Panc1 (cell line): Measurements from ENCODE around the gene ELMO1. TPM values are rescaled to one million over a fixed set of nuclear protein-coding genes. Genes with fewer than 3 reads are reported as not detected.

ENCODE experiments used
- ATAC-seq: fragments of 200-7000 bp; cut with Tn5 transposase; 2 replicates; pipeline ENCODE4 v1.9.1; 2020; ENCODE audit warnings: mild to moderate bottlenecking, moderate library complexity
- BruUV-seq: library from RNA; stranded (reverse); fragments of 400-500 nt; replicated peaks from 2 replicates; lab custom pipeline; 2021; lab: Mats Ljungman, UMichigan
- CTCF ChIA-PET: fragments of 300-600 bp; sonication (Branson Sonifier 250); formaldehyde crosslinking; loops from one replicate; lab custom pipeline; 2022; ENCODE audit warnings: antibody characterized with exemption; lab: Charles Lee
- POLR2A ChIA-PET: fragments of 300-600 bp; sonication (Branson Sonifier 250); formaldehyde crosslinking; loops from one replicate; lab custom pipeline; 2022; ENCODE audit warnings: antibody characterized with exemption; lab: Charles Lee
- DNase-seq: peaks from one replicate; pipeline ENCODE4 v3.0.0-alpha.2; 2010; ENCODE audit warnings: low read depth, low spot score
- H3K27ac ChIP-seq: 2 replicates; pipeline ENCODE4 v1.5.1; 2011; ENCODE audit warnings: mild to moderate bottlenecking, low read length, inconsistent platforms
- H3K27me3 ChIP-seq: fragments of 200-500 bp; sonication (Bioruptor generic); 2 replicates; pipeline ENCODE4 v1.6.0; 2014; ENCODE audit warnings: low read length, inconsistent platforms; ENCODE audit not compliant: control insufficient read depth, insufficient read depth
- H3K36me3 ChIP-seq: fragments of 200-500 bp; sonication (Bioruptor generic); 2 replicates; pipeline ENCODE4 v1.5.1; 2014; ENCODE audit warnings: inconsistent platforms, mild to moderate bottlenecking, low read length, moderate library complexity; ENCODE audit not compliant: control insufficient read depth, insufficient read depth
- H3K4me1 ChIP-seq: 2 replicates; pipeline ENCODE4 v1.5.1; 2011; ENCODE audit warnings: inconsistent platforms, mild to moderate bottlenecking, low read length, moderate library complexity; ENCODE audit not compliant: control insufficient read depth, insufficient read depth
- H3K4me3 ChIP-seq, 2 experiments: 2 replicates each; pipeline ENCODE4 v1.5.1; 2011 to 2012; ENCODE audit warnings: low read depth in 2 of 2, low read length in 2 of 2, mild to moderate bottlenecking in 2 of 2, inconsistent platforms in 1 of 2, moderate library complexity in 1 of 2
- H3K9me3 ChIP-seq: fragments of 200-500 bp; sonication (Bioruptor generic); 2 replicates; pipeline ENCODE4 v1.5.1; 2014; ENCODE audit warnings: low read depth, mild to moderate bottlenecking, inconsistent platforms, low read length, moderate library complexity; ENCODE audit not compliant: control insufficient read depth, insufficient read depth
- CTCF ChIP-seq: fragments of 450-650 bp; IDR thresholded peaks from 2 replicates; pipeline ENCODE4 v1.5.1; 2017; ENCODE audit warnings: mild to moderate bottlenecking
- POLR2AphosphoS5 ChIP-seq: IDR thresholded peaks from 2 replicates; pipeline ENCODE4 v1.6.1; 2012; ENCODE audit warnings: mild to moderate bottlenecking, low read depth, low read length, moderate library complexity
- REST ChIP-seq, 2 experiments: IDR thresholded peaks; 2 replicates each; pipeline ENCODE4 v1.6.1; 2011 to 2012; ENCODE audit warnings: low read depth in 2 of 2, control low read depth in 1 of 2, low read length in 1 of 2, mild to moderate bottlenecking in 1 of 2, moderate library complexity in 1 of 2; ENCODE audit not compliant: insufficient read depth in 1 of 2
- SIN3A ChIP-seq: IDR thresholded peaks from 2 replicates; pipeline ENCODE4 v1.6.1; 2012; ENCODE audit warnings: low read depth, mild to moderate bottlenecking, low read length, moderate library complexity, borderline replicate concordance; ENCODE audit not compliant: insufficient read depth
- TCF7L2 ChIP-seq: IDR thresholded peaks from 2 replicates; pipeline ENCODE4 v1.6.1; 2011; ENCODE audit warnings: mild to moderate bottlenecking, low read depth, low read length, inconsistent platforms
- in situ Hi-C: cut with HindIII; loops from 2 replicates; pipeline ENCODE4 v1.10.0; 2016; ENCODE audit warnings: low sequenced_read_pairs, low pct_unique_long_range_greater_than_20kb
- intact Hi-C: fragments of 100-400 bp; cut with micrococcal nuclease; formaldehyde crosslinking; loops from one replicate; pipeline ENCODE4 v1.10.0; 2022; ENCODE audit not compliant: unreplicated experiment
- total RNA-seq: library from RNA; stranded (reverse); gene quantifications from one replicate; pipeline ENCODE4 v1.2.1, GENCODE V29; 2021; ENCODE audit not compliant: unreplicated experiment

ELMO1 gene
- total RNA-seq, 1 experiment from 2014 or later = 0.80 TPM

- no peaks in the 10 kb centered on the region for H3K4me1 ChIP-seq
- ChIA-PET POLR2A (interaction anchor here (0.7 kb wide), 1 partner anchor 341 kb away, joined by 4 read pairs; no protein-coding TSS in a partner anchor), CTCF (no interaction called here)
- in situ Hi-C loops = no loop called here
- intact Hi-C loops = no loop called here
- no peak overlapping the region for H3K4me3 ChIP-seq
- no peak overlapping the region for H3K27ac ChIP-seq
- H3K9me3 ChIP-seq = no peaks in the 10 kb centered on the region
- ATAC-seq (no peak), DNase-seq (no peak)
- TF ChIP-seq REST (IDR thresholded peaks at IDR 0.05; ENCODE audit: insufficient read depth in 1 of 2, low read depth in 2 of 2, low read length in 1 of 2) (no peak), TCF7L2 (no peak)
- BruUV-seq = no TSS peak
- H3K36me3 ChIP-seq = no peaks in the 10 kb centered on the region
- no peaks in the 10 kb centered on the region for H3K27me3 ChIP-seq
These were observed 298.5 kb downstream of the ELMO1 start for GRCh38 chr7:37150180-37150579.

GRCh38 chr7:37149773-37150124, 298.9 kb downstream of the ELMO1 start:
- no peak for DNase-seq
- intact Hi-C loops = no loop called here
- in situ Hi-C loops = no loop called here
- Histone ChIP-seq H3K27ac (no peak overlapping the region), H3K36me3 (no peaks in the 10 kb centered on the region), H3K9me3 (no peaks in the 10 kb centered on the region), H3K4me3 (no peak overlapping the region), H3K4me1 (no peaks in the 10 kb centered on the region), H3K27me3 (no peaks in the 10 kb centered on the region)
- no peak for ATAC-seq
- ChIA-PET POLR2A (interaction anchor here (0.7 kb wide), 1 partner anchor 340 kb away, joined by 4 read pairs; no protein-coding TSS in a partner anchor), CTCF (no interaction called here)
- no peak for TF ChIP-seq POLR2AphosphoS5
- TF ChIP-seq REST (IDR thresholded peaks at IDR 0.05; ENCODE audit: insufficient read depth in 1 of 2, low read depth in 2 of 2, low read length in 1 of 2) = no peak
- TF ChIP-seq TCF7L2 = no peak
- no peak for TF ChIP-seq CTCF
- TF ChIP-seq SIN3A = no peak
- BruUV-seq = no TSS peak
